ENCODE measurements around the gene OGFR.
A peak's percentile ranks its signal among the peaks of the same experiment; 100 is the strongest.

OGFR gene

DNA sequence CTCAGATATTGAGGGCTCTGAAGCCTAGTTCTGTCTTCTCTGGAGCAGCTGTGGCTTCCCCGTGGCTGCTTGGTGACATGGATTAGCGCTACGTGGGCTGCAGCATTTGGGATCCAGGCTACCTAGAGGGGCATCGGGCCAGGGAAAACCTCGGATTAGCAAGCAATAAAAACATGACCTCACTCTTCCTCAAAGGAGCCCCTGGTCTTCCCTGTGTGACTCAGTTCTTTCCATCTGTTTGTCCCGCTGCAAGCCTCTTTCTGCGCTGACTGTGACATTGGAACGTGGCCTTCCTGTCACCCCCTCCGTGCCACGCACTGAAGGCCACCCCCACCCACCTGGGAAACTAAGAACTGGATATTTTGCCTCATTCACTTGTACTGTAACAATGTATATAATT is 4.8 kb upstream of the OGFR start:
- no peak for DNase-seq (ENCODE audit: low read depth)

- no peak for DNase-seq (ENCODE audit: low read depth)
Measured at GRCh38 chr20:62800314-62801259, 4.0 kb upstream of the OGFR start.

GRCh38 chr20:62801284-62802010 is 3.2 kb upstream of the OGFR start:
- DNase-seq (ENCODE audit: low read depth), result no peak

GRCh38 chr20:62802026-62802712 is 2.5 kb upstream of the OGFR start:
- DNase-seq (ENCODE audit: low read depth), result no peak

DNA sequence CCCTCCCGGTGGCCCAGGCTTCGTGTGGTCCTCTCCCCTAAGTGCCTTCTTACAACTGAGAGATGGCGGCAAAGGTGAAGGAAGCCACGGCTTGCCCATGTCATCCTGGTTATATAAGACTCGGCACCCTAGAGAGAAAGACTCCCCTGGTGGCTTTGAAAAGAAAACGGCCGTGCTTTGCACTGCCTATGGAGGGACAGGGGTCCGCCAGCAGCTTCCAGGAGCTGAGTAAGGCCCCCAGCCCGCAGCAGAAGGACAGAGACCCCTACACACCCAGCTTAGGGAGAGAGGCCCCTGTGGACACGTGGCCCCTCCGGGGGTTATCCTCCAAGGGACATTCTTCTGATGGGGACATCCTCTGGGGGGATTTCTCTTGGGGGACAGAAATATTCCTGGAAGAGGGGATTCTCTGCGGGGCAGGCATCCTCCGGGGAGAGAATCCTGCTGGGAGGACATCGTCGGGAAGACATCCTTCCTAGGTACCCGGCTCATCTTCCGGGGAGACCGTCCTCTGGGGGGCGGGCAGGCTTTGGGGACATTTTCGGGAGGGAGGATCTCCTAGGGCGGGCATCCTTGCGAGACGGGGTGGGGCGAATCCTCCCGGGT is 511 bp upstream of the OGFR start:
- DNase-seq (ENCODE audit: low read depth), result no peak

GRCh38 chr20:62805155-62805710 is 598 bp downstream of the OGFR start:
- DNase-seq (ENCODE audit: low read depth), result no peak

DNA sequence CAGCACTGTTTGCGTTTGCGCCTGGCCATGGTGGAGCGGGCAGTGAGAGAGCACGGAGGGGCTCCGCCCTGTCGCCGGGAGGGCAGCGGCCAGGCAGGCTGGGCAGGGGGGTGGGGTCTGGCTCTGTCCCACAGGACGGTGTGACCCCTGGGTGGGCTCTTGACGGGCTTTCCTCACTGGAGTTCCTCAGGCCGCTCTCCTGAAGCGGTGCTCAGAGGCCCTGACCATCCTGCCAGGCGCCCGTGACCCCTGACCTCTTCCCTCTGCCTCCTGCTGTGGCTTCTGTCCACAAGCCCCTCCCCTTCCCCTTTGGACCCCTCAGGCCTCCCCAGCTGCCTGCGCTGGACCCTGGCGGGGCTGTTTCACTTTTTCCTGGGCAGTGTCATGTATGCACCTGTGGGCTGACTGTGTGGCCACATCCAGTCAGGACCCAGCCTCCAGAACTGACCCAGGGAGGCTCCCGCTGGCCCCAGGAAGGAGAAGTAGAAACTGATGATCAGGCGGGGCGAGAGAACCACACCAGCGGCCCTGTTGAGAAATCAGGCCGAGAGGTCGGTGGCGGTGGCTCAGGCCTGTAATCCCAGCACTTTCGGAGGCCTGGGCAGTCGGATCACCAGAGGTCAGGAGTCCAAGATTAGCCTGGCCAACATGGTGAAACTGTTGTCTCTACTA is 1.2 kb downstream of the OGFR start:
- DNase-seq (ENCODE audit: low read depth), result no peak

DNA sequence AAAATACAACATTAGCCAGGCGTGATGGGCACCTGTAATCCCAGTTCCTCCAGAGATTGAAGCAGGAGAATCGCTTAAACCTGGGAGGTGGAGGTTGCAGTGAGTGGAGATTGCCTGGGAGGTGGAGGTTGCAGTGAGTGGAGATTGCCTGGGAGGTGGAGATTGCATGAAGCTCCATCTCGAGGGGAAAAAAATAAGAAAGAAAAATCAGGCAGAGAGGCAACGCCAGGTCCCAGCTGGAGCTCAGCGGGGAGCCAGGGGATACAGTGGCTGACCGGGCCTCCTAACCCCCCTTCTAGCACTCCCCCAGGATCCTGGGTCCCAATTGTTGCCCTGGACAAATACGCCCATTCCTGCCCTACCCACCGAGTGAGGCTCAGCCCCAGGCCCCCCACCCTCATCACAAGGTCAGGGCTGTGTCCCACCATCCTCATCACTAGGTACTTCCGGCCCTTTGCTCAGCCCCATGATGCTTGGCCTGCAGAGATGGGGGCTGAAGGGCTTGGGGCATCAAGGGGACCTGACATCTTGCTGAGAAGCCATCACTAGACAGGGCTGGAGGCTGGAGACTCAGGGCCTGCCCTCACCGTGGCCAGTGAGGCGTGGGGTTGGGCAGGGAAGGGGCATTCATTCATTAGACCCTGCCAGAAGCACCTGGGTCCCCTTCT is 1.9 kb downstream of the OGFR start:
- no peak for DNase-seq (ENCODE audit: low read depth)

DNA sequence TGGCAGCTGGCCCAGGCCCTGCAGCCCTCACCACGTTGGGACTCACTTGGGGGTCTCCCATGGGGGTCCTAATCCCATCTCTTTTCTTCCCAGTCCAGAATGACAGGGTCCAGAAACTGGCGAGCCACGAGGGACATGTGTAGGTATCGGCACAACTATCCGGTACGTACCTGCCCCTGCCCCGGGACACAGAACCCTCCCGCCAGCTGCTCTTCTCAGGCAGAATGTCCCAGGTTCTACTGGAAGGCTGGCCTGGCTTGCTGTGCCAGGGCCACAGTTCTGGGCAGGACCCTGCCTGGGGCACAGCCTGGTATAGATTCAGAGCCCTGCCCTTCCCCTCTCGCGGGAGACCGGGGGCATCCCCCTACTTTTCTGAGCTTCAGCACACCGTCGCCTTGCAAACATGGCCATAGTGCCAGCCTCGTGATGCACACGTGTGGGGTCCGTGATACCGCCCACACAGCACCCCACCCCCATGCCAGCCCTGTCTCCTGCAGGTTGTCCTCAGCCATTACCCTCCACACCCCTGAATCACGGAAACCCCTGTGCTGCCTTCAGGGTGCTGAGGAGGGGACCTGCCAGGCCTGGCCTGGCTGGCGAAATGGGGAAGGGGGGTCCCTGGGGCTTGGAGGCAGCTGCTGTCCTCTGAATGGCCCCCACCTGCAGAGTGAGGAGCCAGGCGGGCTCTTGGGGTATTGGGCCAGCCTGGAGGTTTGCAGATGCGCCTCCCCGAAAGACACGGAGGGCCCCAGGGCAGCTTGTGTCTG is 3.0 kb downstream of the OGFR start:
- no peak for DNase-seq (ENCODE audit: low read depth)

GRCh38 chr20:62808211-62808865 is 3.7 kb downstream of the OGFR start:
- peak; percentile 47 for DNase-seq (ENCODE audit: low read depth)

DNA sequence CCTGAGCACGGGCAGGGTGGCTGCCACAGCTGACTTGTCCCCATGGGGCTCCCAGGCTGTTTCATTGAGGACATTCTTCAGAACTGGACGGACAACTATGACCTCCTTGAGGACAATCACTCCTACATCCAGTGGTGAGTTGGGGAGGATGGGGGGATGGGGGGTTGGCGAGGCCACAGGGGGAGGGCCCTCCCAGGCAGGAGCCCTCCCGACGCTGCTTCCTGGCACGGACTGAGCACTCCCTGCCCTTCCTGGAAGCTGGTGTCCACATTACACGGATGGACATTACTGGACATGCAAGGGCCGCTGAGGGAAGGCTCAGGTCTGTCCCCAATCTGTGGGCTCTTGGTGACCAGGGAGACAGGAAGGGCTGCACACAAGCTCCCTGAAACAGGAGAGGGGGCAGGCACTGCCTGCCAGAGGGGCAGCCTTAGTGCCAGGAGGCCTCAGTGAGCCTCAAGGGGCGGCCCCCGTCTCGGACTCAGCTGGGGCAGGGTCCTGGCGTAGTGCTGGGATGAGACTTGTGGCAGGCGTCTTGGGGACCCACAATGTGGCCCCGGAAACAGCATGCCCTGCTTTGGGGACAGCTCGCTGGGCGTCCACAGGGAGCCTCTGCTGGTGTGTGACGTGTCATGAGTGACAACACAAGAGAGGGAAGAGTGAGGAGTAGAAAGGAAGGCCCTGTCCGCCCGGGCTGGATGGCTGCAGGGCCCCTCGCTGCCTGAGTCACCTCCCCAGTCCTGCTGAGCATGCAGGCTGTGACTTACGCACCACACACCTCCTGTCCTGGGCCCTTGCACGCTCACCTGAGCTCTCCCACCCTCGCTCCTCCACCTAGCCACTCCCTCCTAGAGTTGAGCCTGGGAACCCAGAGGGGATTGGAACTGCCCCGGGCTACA is 5.1 kb downstream of the OGFR start:
- no peak for DNase-seq (ENCODE audit: low read depth)

- no peak for DNase-seq (ENCODE audit: low read depth)
Measured at GRCh38 chr20:62811320-62811719, 6.7 kb downstream of the OGFR start.

DNA sequence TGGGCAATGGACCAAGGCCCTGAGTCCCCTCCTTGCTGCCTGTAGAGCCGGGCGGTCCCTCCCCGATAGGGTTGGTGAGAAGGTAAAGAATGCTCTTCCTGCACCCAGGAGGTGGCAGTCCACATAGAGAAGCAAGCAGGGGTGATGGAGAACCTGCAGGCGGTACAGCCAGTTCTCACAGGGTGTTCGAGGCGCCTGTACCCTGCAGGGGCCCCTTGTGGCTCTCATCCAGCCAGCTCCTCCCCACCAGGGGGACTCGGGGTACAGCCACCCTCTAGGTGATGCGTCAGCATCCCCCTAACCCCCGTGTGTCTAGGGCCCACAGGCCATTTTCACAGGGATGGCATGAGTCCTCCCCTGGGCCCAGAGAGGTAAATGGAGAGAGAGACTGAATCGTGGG is 7.1 kb downstream of the OGFR start:
- DNase-seq (ENCODE audit: low read depth), result no peak

DNA sequence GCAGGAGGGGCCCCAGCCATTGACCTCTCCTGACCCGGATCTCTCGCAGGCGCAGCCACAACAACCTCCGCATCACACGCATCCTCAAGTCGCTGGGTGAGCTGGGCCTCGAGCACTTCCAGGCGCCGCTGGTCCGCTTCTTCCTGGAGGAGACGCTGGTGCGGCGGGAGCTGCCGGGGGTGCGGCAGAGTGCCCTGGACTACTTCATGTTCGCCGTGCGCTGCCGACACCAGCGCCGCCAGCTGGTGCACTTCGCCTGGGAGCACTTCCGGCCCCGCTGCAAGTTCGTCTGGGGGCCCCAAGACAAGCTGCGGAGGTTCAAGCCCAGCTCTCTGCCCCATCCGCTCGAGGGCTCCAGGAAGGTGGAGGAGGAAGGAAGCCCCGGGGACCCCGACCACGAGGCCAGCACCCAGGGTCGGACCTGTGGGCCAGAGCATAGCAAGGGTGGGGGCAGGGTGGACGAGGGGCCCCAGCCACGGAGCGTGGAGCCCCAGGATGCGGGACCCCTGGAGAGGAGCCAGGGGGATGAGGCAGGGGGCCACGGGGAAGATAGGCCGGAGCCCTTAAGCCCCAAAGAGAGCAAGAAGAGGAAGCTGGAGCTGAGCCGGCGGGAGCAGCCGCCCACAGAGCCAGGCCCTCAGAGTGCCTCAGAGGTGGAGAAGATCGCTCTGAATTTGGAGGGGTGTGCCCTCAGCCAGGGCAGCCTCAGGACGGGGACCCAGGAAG is 7.7 kb downstream of the OGFR start:
- DNase-seq (ENCODE audit: low read depth), result no peak

DNA sequence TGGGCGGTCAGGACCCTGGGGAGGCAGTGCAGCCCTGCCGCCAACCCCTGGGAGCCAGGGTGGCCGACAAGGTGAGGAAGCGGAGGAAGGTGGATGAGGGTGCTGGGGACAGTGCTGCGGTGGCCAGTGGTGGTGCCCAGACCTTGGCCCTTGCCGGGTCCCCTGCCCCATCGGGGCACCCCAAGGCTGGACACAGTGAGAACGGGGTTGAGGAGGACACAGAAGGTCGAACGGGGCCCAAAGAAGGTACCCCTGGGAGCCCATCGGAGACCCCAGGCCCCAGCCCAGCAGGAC is 8.2 kb downstream of the OGFR start:
- DNase-seq (ENCODE audit: low read depth), result no peak

GRCh38 chr20:62813588-62813987 is 9.0 kb downstream of the OGFR start:
- DNase-seq (ENCODE audit: low read depth), result no peak

DNA sequence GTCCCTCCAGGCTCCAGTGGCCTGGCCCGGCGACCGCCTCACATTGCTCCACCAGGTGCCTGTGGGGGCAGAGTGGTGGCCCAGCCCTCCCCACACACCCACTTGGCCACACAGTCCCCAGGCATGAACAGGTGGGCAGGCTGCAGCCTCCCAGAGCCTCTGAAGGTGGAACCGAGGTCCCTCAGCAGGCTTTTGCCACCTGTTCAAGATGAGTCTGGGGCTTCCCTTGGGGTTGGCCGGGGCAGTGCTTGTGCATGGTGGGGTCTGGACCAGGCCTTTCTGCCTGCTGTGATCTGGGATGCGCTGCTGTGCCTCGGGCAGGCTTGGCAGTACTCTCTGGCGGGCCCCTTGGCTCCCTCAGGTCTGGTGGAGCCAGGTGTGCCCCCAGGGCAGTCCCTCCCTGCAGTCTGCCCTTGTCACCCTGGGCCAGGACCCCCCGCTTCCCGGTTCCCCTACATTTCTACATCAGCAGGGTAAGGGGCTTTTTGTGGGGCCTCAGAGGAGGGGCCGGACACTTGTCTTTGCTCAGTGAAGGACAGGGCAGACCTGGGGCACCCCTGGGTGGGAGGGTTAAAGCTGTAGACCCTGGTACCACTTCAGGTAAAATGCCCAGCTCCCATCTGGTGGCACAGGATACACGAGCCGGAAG is 9.5 kb downstream of the OGFR start:
- no peak for DNase-seq (ENCODE audit: low read depth)

DNA sequence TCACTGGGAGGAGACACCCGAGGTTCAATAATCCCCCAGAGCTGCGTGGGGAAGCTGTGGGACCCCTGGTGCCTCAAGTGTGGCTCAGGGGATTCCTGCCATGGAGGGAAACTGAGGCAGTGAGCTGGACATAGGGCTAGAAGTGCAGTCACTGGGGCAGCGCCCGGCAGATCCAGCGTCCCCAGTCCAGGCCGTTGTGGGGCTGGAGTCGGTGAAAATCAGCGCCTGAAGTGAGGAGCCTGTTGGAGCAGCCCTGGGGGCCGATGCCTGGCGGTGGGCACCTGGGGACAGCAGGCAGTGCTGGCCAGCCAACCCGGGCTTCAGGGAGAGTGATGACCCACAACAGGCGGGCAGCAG is 10.1 kb downstream of the OGFR start:
- no peak for DNase-seq (ENCODE audit: low read depth)

All from stimulated activated CD8-positive, alpha-beta memory T cell treated with anti-CD3 and anti-CD28 coated beads, Interleukin-7, amount 100 ng/mL, for 24 hours (primary cell).